ENCODE measurements around the gene DDAH1.

GRCh38 chr1:85378534-85378933 is 86.4 kb downstream of the DDAH1 start:
- TF ChIP-seq, protein P1, sequence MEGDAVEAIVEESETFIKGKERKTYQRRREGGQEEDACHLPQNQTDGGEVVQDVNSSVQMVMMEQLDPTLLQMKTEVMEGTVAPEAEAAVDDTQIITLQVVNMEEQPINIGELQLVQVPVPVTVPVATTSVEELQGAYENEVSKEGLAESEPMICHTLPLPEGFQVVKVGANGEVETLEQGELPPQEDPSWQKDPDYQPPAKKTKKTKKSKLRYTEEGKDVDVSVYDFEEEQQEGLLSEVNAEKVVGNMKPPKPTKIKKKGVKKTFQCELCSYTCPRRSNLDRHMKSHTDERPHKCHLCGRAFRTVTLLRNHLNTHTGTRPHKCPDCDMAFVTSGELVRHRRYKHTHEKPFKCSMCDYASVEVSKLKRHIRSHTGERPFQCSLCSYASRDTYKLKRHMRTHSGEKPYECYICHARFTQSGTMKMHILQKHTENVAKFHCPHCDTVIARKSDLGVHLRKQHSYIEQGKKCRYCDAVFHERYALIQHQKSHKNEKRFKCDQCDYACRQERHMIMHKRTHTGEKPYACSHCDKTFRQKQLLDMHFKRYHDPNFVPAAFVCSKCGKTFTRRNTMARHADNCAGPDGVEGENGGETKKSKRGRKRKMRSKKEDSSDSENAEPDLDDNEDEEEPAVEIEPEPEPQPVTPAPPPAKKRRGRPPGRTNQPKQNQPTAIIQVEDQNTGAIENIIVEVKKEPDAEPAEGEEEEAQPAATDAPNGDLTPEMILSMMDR (IDR thresholded peaks at IDR 0.05; ENCODE audit: extremely low read depth in 1 of 2, insufficient read depth in 1 of 2, low read depth in 1 of 2, low read length in 2 of 2): no peak
- TF ChIP-seq GATA2 (IDR thresholded peaks at IDR 0.05; ENCODE audit: insufficient read depth, insufficient read length, low read depth, low read length) (no peak), POLR2A (IDR thresholded peaks at IDR 0.05; ENCODE audit: low read depth, low read length) (no peak), MAX (IDR thresholded peaks at IDR 0.05; ENCODE audit: insufficient read depth, insufficient read length) (no peak), POLR2AphosphoS5 (IDR thresholded peaks at IDR 0.05; ENCODE audit: insufficient read depth, low read depth, low read length) (no peak), EZH2 (IDR thresholded peaks at IDR 0.05; ENCODE audit: borderline replicate concordance, low read depth, low read length, severe bottlenecking) (no peak)
